AG08395 (cell line): ENCODE data around the gene MLF2.
A peak's percentile ranks its signal among the peaks of the same experiment; 100 is the strongest.
"Not testable (repeated sequence)": the region's sequence is repeated elsewhere in the genome, so short reads cannot be mapped to it uniquely, and the experiment has no call there.

ENCODE experiments used
- DNase-seq: peaks from one replicate; pipeline ENCODE4 v3.0.0; 2012; ENCODE audit warnings: mixed read lengths, low spot score

Gene MLF2

GRCh38 chr12:6734506-6735387 is 18.2 kb downstream of the MLF2 start:
- no peak for DNase-seq

GRCh38 chr12:6730169-6730568 is 22.8 kb downstream of the MLF2 start:
- no peak for DNase-seq

GRCh38 chr12:6729186-6729585 is 23.8 kb downstream of the MLF2 start:
- DNase-seq: no peak

GRCh38 chr12:6725350-6725749 is 27.6 kb downstream of the MLF2 start:
- DNase-seq: no peak

GRCh38 chr12:6724409-6724797 is 28.5 kb downstream of the MLF2 start:
- no peak for DNase-seq

- peak; percentile 98 for DNase-seq
These were observed 29.1 kb downstream of the MLF2 start, which contains the start of gene COPS7A for GRCh38 chr12:6723607-6724408. TSS of gene COPS7A (plus strand) at chr12:6724046. CDS start at chr12:6724657, 611 bp downstream.

- DNase-seq: no peak
These were observed 30.1 kb downstream of the MLF2 start for GRCh38 chr12:6722863-6723262.

- no peak for DNase-seq
These were observed 36.0 kb downstream of the MLF2 start for GRCh38 chr12:6716874-6717437.

- not testable (repeated sequence) for DNase-seq
These were observed 36.7 kb downstream of the MLF2 start for GRCh38 chr12:6716031-6716873.

GRCh38 chr12:6708960-6709394 is 44.0 kb downstream of the MLF2 start:
- DNase-seq: no peak

- DNase-seq: not testable (repeated sequence)
These were observed 44.6 kb downstream of the MLF2 start for GRCh38 chr12:6708351-6708750.

- no peak for DNase-seq
These were observed 49.3 kb downstream of the MLF2 start for GRCh38 chr12:6703631-6704030.

- DNase-seq: no peak
These were observed 51.7 kb downstream of the MLF2 start for GRCh38 chr12:6701078-6701768.

- DNase-seq: peak; percentile 60
These were observed 52.3 kb downstream of the MLF2 start, which contains the start of gene PIANP for GRCh38 chr12:6700646-6701051. TSS of gene PIANP (minus strand) at chr12:6700815. CDS start at chr12:6698061, 2,754 bp downstream.

GRCh38 chr12:6699989-6700645 is 52.8 kb downstream of the MLF2 start:
- DNase-seq: peak; percentile 26

GRCh38 chr12:6699259-6699988 is 53.5 kb downstream of the MLF2 start:
- DNase-seq: no peak

GRCh38 chr12:6698352-6699046 is 54.4 kb downstream of the MLF2 start:
- DNase-seq: no peak
